AG09309 (cell line): ENCODE results near the gene LIMA1.

Source experiments
- DNase-seq: peaks from one replicate; pipeline ENCODE4 v3.0.0-alpha.2; 2010; ENCODE audit warnings: low read depth
- H3K4me3 ChIP-seq: 2 replicates; pipeline ENCODE4 v1.5.1; 2011; ENCODE audit warnings: mild to moderate bottlenecking, low read depth, low read length, moderate library complexity; ENCODE audit not compliant: control insufficient read depth
- CTCF ChIP-seq: IDR thresholded peaks from 2 replicates; pipeline ENCODE4 v1.5.1; 2011; ENCODE audit warnings: mild to moderate bottlenecking, low read depth, low read length, inconsistent platforms; ENCODE audit not compliant: insufficient read depth, control insufficient read depth; ENCODE audit errors: missing control alignments

The LIMA1 gene

GRCh38 chr12:50218386-50218785, 64.9 kb downstream of the LIMA1 start:
- no peak overlapping the region for H3K4me3 ChIP-seq
- TF ChIP-seq CTCF, result no peak
- no peak for DNase-seq

- no peak for TF ChIP-seq CTCF
- no peak for DNase-seq
- H3K4me3 ChIP-seq, result no peak overlapping the region
Observed at GRCh38 chr12:50217202-50217601, 66.1 kb downstream of the LIMA1 start.

DNA sequence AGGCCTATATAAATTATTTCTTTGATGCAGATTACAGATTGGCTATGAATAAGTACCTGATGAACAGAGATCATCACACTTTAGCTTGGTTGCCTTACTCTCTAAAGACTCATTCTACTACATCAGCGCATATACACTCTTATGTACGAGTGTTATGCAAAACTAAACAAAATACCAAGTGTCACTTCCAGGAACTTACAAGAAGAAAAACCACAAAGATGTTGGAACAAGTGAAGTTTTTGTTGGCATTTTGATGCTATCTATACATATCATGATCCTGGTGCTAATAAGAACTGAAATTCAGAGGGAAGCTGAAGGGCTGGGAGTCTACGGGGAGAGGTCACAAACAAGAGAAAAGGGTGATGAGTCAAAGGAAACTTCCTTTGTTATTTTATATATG, 68.3 kb downstream of the LIMA1 start:
- no peak overlapping the region for H3K4me3 ChIP-seq
- no peak for DNase-seq
- TF ChIP-seq CTCF, result no peak

GRCh38 chr12:50214018-50214417, 69.3 kb downstream of the LIMA1 start:
- TF ChIP-seq CTCF, result no peak
- no peak for DNase-seq
- no peak overlapping the region for H3K4me3 ChIP-seq

DNA sequence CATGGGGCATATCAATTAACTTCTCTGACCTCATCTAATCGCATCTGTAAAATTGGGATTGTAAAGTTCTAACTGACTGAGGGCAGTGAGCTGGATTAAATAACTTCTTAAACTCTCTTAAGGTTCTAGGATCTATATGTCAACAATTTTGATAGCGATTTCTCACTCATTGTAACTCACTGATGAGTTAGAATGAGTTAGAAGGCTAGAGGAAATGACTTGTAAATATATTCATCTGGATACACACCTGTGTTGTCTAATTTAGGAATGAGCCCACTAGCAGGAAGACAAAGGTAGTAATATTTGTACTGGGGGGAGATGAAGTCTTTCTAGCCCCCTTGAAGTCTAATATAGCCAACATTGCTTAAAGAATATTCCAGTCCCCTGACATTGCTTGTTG, 69.9 kb downstream of the LIMA1 start:
- no peak overlapping the region for H3K4me3 ChIP-seq
- no peak for DNase-seq
- TF ChIP-seq CTCF, result no peak

- no peak overlapping the region for H3K4me3 ChIP-seq
- TF ChIP-seq CTCF, result no peak
- no peak for DNase-seq
Observed at GRCh38 chr12:50212071-50212467, 71.3 kb downstream of the LIMA1 start.
